ENCODE data around the gene BIRC3. TPM values are rescaled to one million over a fixed set of nuclear protein-coding genes. Genes with fewer than 3 reads are reported as not detected.

The BIRC3 gene
- total and polyA plus RNA-seq, 4 donors, result 2.6 to 19.3 (median 11.9) TPM

GRCh38 chr11:102346456-102346747 is 29.1 kb downstream of the BIRC3 start:
- 0 to 1% methylated on average over 5 of the region's 5 CpGs for WGBS, 2 donors
- no peak for ATAC-seq (ENCODE audit: low FRiP score)

GRCh38 chr11:102346748-102347461 is 29.6 kb downstream of the BIRC3 start, which contains the start of gene BIRC2:
Gene BIRC2, plus strand, starts transcription at chr11:102347214. Its CDS starts 2,641 bp downstream, at chr11:102349855.
- ATAC-seq (ENCODE audit: low FRiP score), result peak; percentile 99
- intact Hi-C loops (cut with DNase I), result loop anchor here (5.0 to 10.0 kb wide), 2 partner anchors 60 to 148 kb away; no protein-coding TSS in a partner anchor
- Histone ChIP-seq H3K36me3 (ENCODE audit: control insufficient read depth in 1 of 2, insufficient read depth in 2 of 2, low read length in 1 of 2) (no peaks in the 10 kb centered on the region), H3K4me1 (ENCODE audit: control insufficient read depth in 1 of 2, insufficient read depth in 2 of 2, low read length in 2 of 2) (peaks cover 0 to 2% of the 10 kb centered on the region in 2 donors), H3K27me3 (ENCODE audit: control insufficient read depth in 1 of 2, insufficient read depth in 2 of 2, low read length in 1 of 2) (no peaks in the 10 kb centered on the region), H3K9me3 (ENCODE audit: control insufficient read depth, low read length) (no peaks in the 10 kb centered on the region), H3K27ac (ENCODE audit: low read depth in 1 of 2, low read length in 2 of 2) (peak within 1 kb of the TSS; percentile 82 to 97), H3K4me3 (ENCODE audit: low read length in 2 of 2) (peak within 1 kb of the TSS; percentile 97 to 100)
- DNase-seq, result peak; percentile 96 to 99
- WGBS, 2 donors, result 0 to 1% methylated on average over 77 of the region's 77 CpGs

More at GRCh38 chr11:102346456-102346747, 29.1 kb downstream of the BIRC3 start:
- Histone ChIP-seq H3K36me3 (ENCODE audit: control insufficient read depth in 1 of 2, insufficient read depth in 2 of 2, low read length in 1 of 2) (no peaks in the 10 kb centered on the region), H3K27me3 (ENCODE audit: control insufficient read depth in 1 of 2, insufficient read depth in 2 of 2, low read length in 1 of 2) (no peaks in the 10 kb centered on the region), H3K9me3 (ENCODE audit: control insufficient read depth, low read length) (no peaks in the 10 kb centered on the region), H3K27ac (ENCODE audit: low read depth in 1 of 2, low read length in 2 of 2) (peak overlapping the region; percentile 82 to 91), H3K4me1 (ENCODE audit: control insufficient read depth in 1 of 2, insufficient read depth in 2 of 2, low read length in 2 of 2) (peaks cover 0 to 2% of the 10 kb centered on the region in 2 donors), H3K4me3 (ENCODE audit: low read length in 2 of 2) (peak overlapping the region; percentile 38 to 97)
- intact Hi-C loops (cut with DNase I), result loop anchor here (5.0 to 10.0 kb wide), 2 partner anchors 59 to 148 kb away; no protein-coding TSS in a partner anchor
- DNase-seq, result no peak

- intact Hi-C loops (cut with DNase I), result loop anchor here (5.0 to 10.0 kb wide), 2 partner anchors 60 to 147 kb away; no protein-coding TSS in a partner anchor
- H3K4me3 ChIP-seq (ENCODE audit: low read length in 2 of 2), result peak overlapping the region; percentile 97 to 100
- peak; percentile 32 for ATAC-seq (ENCODE audit: low FRiP score)
- peak in 1 of 2 donors; percentile 44 for DNase-seq
- peak overlapping the region; percentile 82 to 97 for H3K27ac ChIP-seq (ENCODE audit: low read depth in 1 of 2, low read length in 2 of 2)
- WGBS, 2 donors, result 0% methylated on average over 33 of the region's 33 CpGs
- no peaks in the 10 kb centered on the region for H3K36me3 ChIP-seq (ENCODE audit: control insufficient read depth in 1 of 2, insufficient read depth in 2 of 2, low read length in 1 of 2)
- H3K4me1 ChIP-seq (ENCODE audit: control insufficient read depth in 1 of 2, insufficient read depth in 2 of 2, low read length in 2 of 2), result peaks cover 0 to 2% of the 10 kb centered on the region in 2 donors
- no peaks in the 10 kb centered on the region for H3K9me3 ChIP-seq (ENCODE audit: control insufficient read depth, low read length)
- H3K27me3 ChIP-seq (ENCODE audit: control insufficient read depth in 1 of 2, insufficient read depth in 2 of 2, low read length in 1 of 2), result no peaks in the 10 kb centered on the region
Observed at GRCh38 chr11:102347462-102348370, 30.4 kb downstream of the BIRC3 start.

- peaks cover 0 to 2% of the 10 kb centered on the region in 2 donors for H3K36me3 ChIP-seq (ENCODE audit: control insufficient read depth in 1 of 2, insufficient read depth in 2 of 2, low read length in 1 of 2)
- no peak for DNase-seq
- intact Hi-C loops (cut with DNase I), result no loop called here
- no peak overlapping the region for H3K4me3 ChIP-seq (ENCODE audit: low read length in 2 of 2)
- ATAC-seq (ENCODE audit: low FRiP score), result no peak
- no peaks in the 10 kb centered on the region for H3K4me1 ChIP-seq (ENCODE audit: control insufficient read depth in 1 of 2, insufficient read depth in 2 of 2, low read length in 2 of 2)
- no peaks in the 10 kb centered on the region for H3K27me3 ChIP-seq (ENCODE audit: control insufficient read depth in 1 of 2, insufficient read depth in 2 of 2, low read length in 1 of 2)
- no peaks in the 10 kb centered on the region for H3K9me3 ChIP-seq (ENCODE audit: control insufficient read depth, low read length)
- no peak overlapping the region for H3K27ac ChIP-seq (ENCODE audit: low read depth in 1 of 2, low read length in 2 of 2)
Observed at GRCh38 chr11:102357116-102357515, 39.8 kb downstream of the BIRC3 start.

GRCh38 chr11:102359372-102359771 is 42.1 kb downstream of the BIRC3 start:
- no peaks in the 10 kb centered on the region for H3K27me3 ChIP-seq (ENCODE audit: control insufficient read depth in 1 of 2, insufficient read depth in 2 of 2, low read length in 1 of 2)
- DNase-seq (no peak), ATAC-seq (ENCODE audit: low FRiP score) (no peak)
- no peak overlapping the region for H3K4me3 ChIP-seq (ENCODE audit: low read length in 2 of 2)
- H3K36me3 ChIP-seq (ENCODE audit: control insufficient read depth in 1 of 2, insufficient read depth in 2 of 2, low read length in 1 of 2), result peaks cover 0 to 2% of the 10 kb centered on the region in 2 donors
- no peaks in the 10 kb centered on the region for H3K4me1 ChIP-seq (ENCODE audit: control insufficient read depth in 1 of 2, insufficient read depth in 2 of 2, low read length in 2 of 2)
- H3K27ac ChIP-seq (ENCODE audit: low read depth in 1 of 2, low read length in 2 of 2), result no peak overlapping the region
- no peaks in the 10 kb centered on the region for H3K9me3 ChIP-seq (ENCODE audit: control insufficient read depth, low read length)
- WGBS, 2 donors, result 81 to 98% methylated on average over 3 of the region's 3 CpGs
- intact Hi-C loops (cut with DNase I), result no loop called here

- WGBS, 2 donors, result 76 to 80% methylated on average over 3 of the region's 3 CpGs
- DNase-seq (no peak), ATAC-seq (ENCODE audit: low FRiP score) (no peak)
- no peaks in the 10 kb centered on the region for H3K9me3 ChIP-seq (ENCODE audit: control insufficient read depth, low read length)
- no peaks in the 10 kb centered on the region for H3K4me1 ChIP-seq (ENCODE audit: control insufficient read depth in 1 of 2, insufficient read depth in 2 of 2, low read length in 2 of 2)
- intact Hi-C loops (cut with DNase I), result no loop called here
- no peaks in the 10 kb centered on the region for H3K27me3 ChIP-seq (ENCODE audit: control insufficient read depth in 1 of 2, insufficient read depth in 2 of 2, low read length in 1 of 2)
- H3K27ac ChIP-seq (ENCODE audit: low read depth in 1 of 2, low read length in 2 of 2), result no peak overlapping the region
- H3K36me3 ChIP-seq (ENCODE audit: control insufficient read depth in 1 of 2, insufficient read depth in 2 of 2, low read length in 1 of 2), result peaks cover 0 to 5% of the 10 kb centered on the region in 2 donors
- H3K4me3 ChIP-seq (ENCODE audit: low read length in 2 of 2), result no peak overlapping the region
Observed at GRCh38 chr11:102360681-102361080, 43.4 kb downstream of the BIRC3 start.

- H3K4me3 ChIP-seq (ENCODE audit: low read length in 2 of 2), result no peak overlapping the region
- H3K4me1 ChIP-seq (ENCODE audit: control insufficient read depth in 1 of 2, insufficient read depth in 2 of 2, low read length in 2 of 2), result no peaks in the 10 kb centered on the region
- H3K27ac ChIP-seq (ENCODE audit: low read depth in 1 of 2, low read length in 2 of 2), result no peak overlapping the region
- H3K36me3 ChIP-seq (ENCODE audit: control insufficient read depth in 1 of 2, insufficient read depth in 2 of 2, low read length in 1 of 2), result peaks cover 0 to 7% of the 10 kb centered on the region in 2 donors
- no peaks in the 10 kb centered on the region for H3K27me3 ChIP-seq (ENCODE audit: control insufficient read depth in 1 of 2, insufficient read depth in 2 of 2, low read length in 1 of 2)
- WGBS, 2 donors, result 98 to 99% methylated on average over 5 of the region's 5 CpGs
- intact Hi-C loops (cut with DNase I), result no loop called here
- ATAC-seq (ENCODE audit: low FRiP score), result peak; percentile 50
- DNase-seq, result no peak
- no peaks in the 10 kb centered on the region for H3K9me3 ChIP-seq (ENCODE audit: control insufficient read depth, low read length)
Observed at GRCh38 chr11:102361086-102362031, 44.1 kb downstream of the BIRC3 start.

GRCh38 chr11:102364991-102365390 is 47.7 kb downstream of the BIRC3 start:
- 58 to 61% methylated on average over 1 of the region's 1 CpG for WGBS, 2 donors
- no peaks in the 10 kb centered on the region for H3K27me3 ChIP-seq (ENCODE audit: control insufficient read depth in 1 of 2, insufficient read depth in 2 of 2, low read length in 1 of 2)
- H3K36me3 ChIP-seq (ENCODE audit: control insufficient read depth in 1 of 2, insufficient read depth in 2 of 2, low read length in 1 of 2), result peaks cover 0 to 10% of the 10 kb centered on the region in 2 donors
- no peak for ATAC-seq (ENCODE audit: low FRiP score)
- no peak overlapping the region for H3K4me3 ChIP-seq (ENCODE audit: low read length in 2 of 2)
- no peak for DNase-seq
- H3K9me3 ChIP-seq (ENCODE audit: control insufficient read depth, low read length), result no peaks in the 10 kb centered on the region
- no peaks in the 10 kb centered on the region for H3K4me1 ChIP-seq (ENCODE audit: control insufficient read depth in 1 of 2, insufficient read depth in 2 of 2, low read length in 2 of 2)
- intact Hi-C loops (cut with DNase I), result no loop called here
- no peak overlapping the region for H3K27ac ChIP-seq (ENCODE audit: low read depth in 1 of 2, low read length in 2 of 2)
